Measurements from ENCODE around the gene PLEKHA1. TPM values are rescaled to one million over a fixed set of nuclear protein-coding genes. Genes with fewer than 3 reads are reported as not detected.

PLEKHA1 gene
- total RNA-seq, 1 donor from 2014 or later, result 7.8 TPM

GRCh38 chr10:122375679-122376160 lies 1.2 kb downstream of the PLEKHA1 start:
- intact Hi-C loops (cut with micrococcal nuclease), result loop anchor here (2.0 to 10.0 kb wide), 5 partner anchors 43 to 1849 kb away; partner anchors contain the start of genes C10orf88 and FAM24B

- intact Hi-C loops (cut with micrococcal nuclease), result loop anchor here (10.0 kb wide), 3 partner anchors 498 to 1848 kb away; partner anchors contain the start of genes C10orf88 and FAM24B
Observed at GRCh38 chr10:122376364-122376961, 2.0 kb downstream of the PLEKHA1 start.

DNA sequence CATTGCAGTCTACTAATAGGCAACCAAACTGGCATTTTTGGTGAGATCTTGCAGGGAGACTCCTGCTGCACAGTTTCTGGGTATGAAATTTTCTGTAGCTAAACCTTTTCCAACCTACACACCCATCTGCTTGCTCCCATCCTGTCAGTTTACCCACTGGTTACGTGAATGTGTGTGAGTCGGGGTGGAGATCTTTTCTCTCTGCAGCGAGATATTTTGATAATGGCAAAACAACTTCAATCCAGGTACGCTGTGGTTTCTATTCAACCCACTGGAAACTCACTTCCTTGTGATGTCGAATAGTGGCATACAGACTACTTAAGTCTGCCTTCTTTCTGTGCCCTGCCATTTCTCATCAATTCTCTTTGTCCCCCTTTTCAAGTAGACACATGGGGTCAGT lies 4.5 kb downstream of the PLEKHA1 start:
- intact Hi-C loops (cut with micrococcal nuclease), result loop anchor here (10.0 kb wide), 3 partner anchors 496 to 1846 kb away; partner anchors contain the start of genes C10orf88 and FAM24B

DNA sequence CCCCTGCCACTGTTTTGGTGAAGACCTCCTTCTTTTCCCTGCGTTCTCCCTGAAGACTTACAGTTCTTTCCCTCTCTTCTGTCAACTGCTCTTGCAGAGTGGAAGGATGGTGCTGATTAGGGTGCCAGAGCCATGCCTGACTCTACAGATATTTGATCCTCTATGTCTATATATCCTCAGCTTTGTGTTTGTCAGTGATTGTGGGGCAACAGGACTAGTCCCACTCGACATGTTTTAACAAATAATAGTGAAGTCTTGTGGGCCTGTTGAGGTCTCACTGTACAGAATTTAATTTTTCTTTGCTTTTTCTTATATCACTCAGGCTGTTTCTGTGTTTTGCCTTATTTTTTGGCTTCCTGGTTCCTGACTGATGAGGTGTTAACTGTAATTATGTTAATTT lies 5.0 kb downstream of the PLEKHA1 start:
- intact Hi-C loops (cut with micrococcal nuclease), result loop anchor here (10.0 kb wide), 3 partner anchors 495 to 1845 kb away; partner anchors contain the start of genes C10orf88 and FAM24B

GRCh38 chr10:122380703-122381102 lies 6.2 kb downstream of the PLEKHA1 start:
- intact Hi-C loops (cut with micrococcal nuclease), result no loop called here

- intact Hi-C loops (cut with micrococcal nuclease), result no loop called here
Observed at GRCh38 chr10:122381680-122382079, 7.2 kb downstream of the PLEKHA1 start.

DNA sequence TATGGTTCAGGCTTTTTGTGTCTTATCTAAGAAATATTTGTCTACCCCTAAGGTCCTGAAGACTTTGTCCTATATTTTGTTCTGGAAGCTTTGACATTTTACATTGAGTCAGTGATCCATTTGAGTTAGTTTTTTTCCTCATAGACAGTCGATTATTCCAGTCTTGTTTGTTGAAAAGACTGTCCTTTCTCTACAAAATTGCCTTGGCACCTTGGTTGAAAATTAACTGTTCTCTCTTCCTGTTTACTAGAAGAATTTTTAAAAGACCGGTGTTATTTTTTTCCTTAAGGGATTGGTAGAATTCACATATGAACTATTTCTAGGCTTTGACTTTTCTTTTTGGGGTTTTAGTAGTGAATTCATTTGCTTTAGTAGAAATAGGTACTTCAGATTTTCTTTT lies 12.0 kb downstream of the PLEKHA1 start:
- intact Hi-C loops (cut with micrococcal nuclease), result no loop called here

- intact Hi-C loops (cut with micrococcal nuclease), result no loop called here
Observed at GRCh38 chr10:122387572-122387971, 13.1 kb downstream of the PLEKHA1 start.

GRCh38 chr10:122388287-122388997 lies 13.9 kb downstream of the PLEKHA1 start:
- intact Hi-C loops (cut with micrococcal nuclease), result no loop called here

DNA sequence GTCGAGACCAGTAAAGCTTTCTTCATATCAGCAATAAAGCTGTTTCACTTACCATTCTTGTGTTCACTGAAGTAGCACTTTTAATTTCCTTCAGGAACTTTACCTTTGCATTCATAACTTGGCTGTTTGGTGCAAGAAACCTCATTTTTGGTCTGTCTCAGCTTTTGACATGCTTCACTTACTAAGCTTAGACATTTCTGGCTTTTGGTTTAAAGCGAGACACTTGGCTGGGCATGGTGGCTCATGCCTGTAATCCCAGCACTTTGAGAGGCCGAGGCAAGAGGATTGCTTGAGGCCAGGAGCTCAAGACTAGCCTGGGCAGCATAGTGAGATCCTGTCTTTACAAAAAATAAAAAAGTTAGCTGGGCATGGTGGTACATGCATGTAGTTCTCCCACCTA lies 15.8 kb downstream of the PLEKHA1 start:
- intact Hi-C loops (cut with micrococcal nuclease), result no loop called here

DNA sequence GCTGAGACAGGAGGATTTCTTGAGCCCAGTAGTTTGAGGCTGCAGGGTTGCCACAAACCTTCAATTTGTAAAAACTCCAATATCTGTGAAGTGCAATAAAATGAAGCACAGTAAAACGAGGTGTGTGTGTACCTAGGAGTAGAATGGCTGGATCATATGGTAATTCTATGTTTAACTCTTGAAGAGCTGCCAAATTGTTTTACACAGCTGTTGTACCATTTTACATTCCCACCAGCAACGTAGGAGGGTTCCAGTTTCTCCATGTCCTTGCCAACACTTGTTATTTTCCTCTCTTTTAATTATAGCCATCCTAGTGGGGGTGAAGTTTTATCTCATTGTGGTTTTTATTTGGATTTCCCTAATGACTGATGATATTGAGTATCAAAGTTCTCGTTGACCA lies 16.2 kb downstream of the PLEKHA1 start:
- intact Hi-C loops (cut with micrococcal nuclease), result no loop called here

- intact Hi-C loops (cut with micrococcal nuclease), result no loop called here
Observed at GRCh38 chr10:122391875-122392274, 17.4 kb downstream of the PLEKHA1 start.

DNA sequence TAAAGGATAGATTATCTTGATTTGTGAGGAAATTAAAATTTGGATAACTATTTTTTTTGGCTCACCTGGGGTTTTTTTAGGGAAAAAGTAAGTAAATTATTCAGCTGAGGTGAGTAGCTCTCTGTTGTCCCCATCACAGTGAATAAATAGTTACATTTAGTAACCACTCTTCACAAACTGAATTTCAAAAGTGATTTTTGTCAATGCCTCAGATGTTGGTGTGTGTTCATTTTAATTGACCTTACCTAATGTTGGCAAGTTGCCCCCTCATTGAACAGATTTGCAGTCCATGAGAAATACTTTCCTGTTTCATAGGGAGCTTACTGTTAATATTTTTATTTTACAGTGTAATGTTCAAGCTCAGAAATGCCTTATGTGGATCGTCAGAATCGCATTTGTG lies 18.3 kb downstream of the PLEKHA1 start:
- intact Hi-C loops (cut with micrococcal nuclease), result no loop called here

DNA sequence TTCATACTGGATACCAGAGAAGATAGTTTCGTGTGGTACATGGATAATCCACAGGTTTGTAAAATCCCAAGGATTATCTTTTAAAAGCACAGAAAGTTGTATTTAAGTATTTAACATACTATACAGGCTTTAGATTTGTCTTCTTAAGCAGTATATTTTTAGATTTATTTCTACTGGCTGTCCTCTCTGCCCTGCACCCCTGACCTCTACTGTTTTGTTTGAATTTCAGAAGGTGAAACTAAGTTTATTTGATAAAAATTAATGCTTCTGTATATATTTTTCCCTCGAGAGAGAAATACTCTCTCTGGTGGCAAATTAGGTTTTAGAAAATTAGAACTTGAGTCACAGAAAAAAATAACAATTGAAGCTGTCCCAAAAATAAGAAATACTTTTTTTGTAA lies 18.8 kb downstream of the PLEKHA1 start:
- intact Hi-C loops (cut with micrococcal nuclease), result no loop called here

DNA sequence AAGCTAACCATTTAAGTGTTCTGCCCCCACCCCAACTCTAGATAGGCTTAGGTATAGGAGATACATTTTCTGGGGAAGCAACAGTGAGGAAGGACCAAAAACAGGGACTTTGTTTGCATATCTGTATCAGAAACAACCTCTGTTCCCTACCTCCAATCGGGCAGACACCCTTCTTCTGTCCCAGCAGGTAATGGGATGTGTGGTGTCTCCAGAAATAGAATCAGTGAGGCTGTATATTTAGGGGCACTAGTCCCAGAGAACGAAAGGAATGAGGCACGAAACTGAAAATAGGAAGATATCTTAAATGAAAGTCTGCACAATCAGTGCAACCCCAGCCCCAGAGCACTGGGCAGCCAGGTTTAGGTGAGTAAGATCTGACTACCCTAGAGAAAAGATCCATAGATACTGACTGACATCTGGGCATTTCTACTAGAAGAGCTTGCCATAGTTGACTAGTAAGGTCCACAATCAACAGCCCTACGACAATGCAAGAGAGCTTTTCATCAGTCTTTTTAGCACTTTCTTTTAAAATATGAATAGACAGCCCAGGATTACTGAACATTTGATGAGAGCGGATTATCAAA lies 28.1 kb downstream of the PLEKHA1 start:
- intact Hi-C loops (cut with micrococcal nuclease), result no loop called here

- intact Hi-C loops (cut with micrococcal nuclease), result no loop called here
Observed at GRCh38 chr10:122404576-122404975, 30.1 kb downstream of the PLEKHA1 start.

DNA sequence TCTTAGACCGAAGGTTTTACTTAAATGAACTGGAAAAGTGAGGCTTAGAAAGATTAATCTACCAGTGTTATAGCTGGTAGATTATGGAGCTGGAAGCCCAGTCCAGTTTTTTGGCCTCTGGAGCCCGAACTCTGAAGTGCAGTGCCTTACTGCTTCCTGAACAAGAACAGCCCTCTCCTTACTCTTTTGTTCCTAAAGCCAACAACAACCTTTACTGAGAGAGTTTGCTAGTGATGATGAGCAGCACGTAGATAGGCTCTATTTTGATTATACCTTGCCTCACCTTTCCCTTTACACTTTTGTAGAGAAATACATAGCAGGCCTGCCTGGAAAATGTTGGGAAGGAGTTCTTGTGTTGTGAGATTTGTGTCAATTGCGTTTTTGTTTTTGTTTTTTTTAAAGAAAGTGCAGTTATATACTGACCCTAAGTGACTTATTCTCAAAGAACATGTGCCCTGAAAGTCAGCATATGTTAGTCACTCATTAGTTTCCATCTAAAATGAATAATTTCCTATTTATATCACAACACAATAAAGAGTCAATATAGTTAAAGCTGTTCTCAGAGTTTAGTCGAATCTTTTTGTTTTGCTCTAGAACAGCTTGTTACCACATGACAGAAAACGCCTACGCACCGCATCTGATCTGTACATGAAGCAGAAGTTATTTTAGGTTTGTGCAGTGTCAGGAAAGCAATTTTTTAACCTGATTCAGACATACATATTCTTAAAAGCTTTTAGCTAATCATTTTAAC lies 33.0 kb downstream of the PLEKHA1 start:
- intact Hi-C loops (cut with micrococcal nuclease), result no loop called here

- intact Hi-C loops (cut with micrococcal nuclease), result no loop called here
Observed at GRCh38 chr10:122413327-122413726, 38.8 kb downstream of the PLEKHA1 start.

DNA sequence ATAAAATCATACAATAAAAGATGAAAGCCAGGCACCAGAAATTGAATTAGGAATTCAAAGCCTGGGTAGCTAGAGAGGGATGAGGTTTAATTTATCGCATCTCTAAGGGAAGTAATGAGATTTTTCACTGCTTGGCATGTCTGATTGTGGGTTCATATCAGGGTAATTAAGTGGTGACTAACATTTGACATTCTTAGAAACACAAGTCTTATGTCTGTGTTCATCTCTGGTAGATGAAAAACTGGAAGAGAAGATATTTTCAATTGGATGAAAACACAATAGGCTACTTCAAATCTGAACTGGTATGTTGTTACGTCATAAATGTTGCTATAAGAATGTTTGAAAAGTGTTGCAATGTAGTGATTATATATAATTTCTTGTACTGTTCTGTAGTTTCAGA lies 43.2 kb downstream of the PLEKHA1 start:
- intact Hi-C loops (cut with micrococcal nuclease), result loop anchor here (2.0 kb wide), 1 partner anchor 43 kb away; the partner anchor contains the start of gene PLEKHA1

DNA sequence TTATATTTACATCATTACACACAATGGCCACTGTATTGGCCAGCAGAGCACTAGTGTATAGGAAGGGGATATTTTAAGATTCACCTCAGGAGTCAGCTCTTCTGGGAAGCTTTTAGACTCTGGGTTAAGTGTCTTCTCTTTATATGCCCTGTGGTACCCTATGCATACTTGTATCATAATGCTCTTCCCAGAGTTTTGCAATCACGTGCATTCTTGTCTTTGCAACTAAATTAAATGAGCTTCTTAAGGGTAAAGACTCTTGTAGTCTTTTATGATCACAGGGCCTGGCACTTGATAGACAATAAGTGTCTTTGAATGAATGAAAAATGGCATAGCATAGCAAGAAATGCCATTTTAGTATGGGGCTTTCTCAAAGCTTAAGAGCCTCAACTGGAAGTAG lies 44.5 kb downstream of the PLEKHA1 start:
- intact Hi-C loops (cut with micrococcal nuclease), result loop anchor here (2.0 kb wide), 1 partner anchor 44 kb away; the partner anchor contains the start of gene PLEKHA1
